DOHH2 (cell line): Measurements from ENCODE around the gene FADS3.

Experiments used
- EZH2phosphoT487 ChIP-seq: fragments of 200-600 bp; sonication (generic); IDR thresholded peaks from 2 replicates; pipeline ENCODE4 v1.6.1; 2017; ENCODE audit warnings: borderline replicate concordance, mild to moderate bottlenecking, antibody characterized with exemption, low read length, moderate library complexity, mixed read lengths
- TF ChIP-seq, protein P1 (sequence below): fragments of 200-600 bp; sonication (generic); IDR thresholded peaks from one replicate; pipeline ENCODE4 v1.5.1; 2014; ENCODE audit warnings: antibody characterized with exemption, mild to moderate bottlenecking, low read depth, low read length; ENCODE audit not compliant: poor library complexity, severe bottlenecking

DNA sequence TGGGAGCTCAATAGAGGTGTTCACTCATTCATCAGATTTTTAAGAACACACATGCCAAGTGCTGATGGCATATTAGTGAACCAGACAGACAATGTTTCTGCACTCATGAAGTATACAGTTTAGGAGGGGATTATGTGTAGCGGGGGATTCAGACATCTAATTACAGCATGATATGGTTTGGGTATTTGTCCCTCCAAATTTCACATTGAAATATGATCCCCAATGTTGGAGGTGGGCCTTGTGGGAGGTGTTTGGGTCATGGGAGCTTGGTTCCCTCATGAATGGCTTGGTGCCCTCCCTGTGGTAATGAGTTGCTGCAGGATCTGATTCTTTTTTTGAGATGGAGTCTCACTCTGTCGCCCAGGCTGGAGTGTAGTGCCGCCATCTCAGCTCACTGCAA is 34.9 kb upstream of the FADS3 start:
- TF ChIP-seq, protein P1, sequence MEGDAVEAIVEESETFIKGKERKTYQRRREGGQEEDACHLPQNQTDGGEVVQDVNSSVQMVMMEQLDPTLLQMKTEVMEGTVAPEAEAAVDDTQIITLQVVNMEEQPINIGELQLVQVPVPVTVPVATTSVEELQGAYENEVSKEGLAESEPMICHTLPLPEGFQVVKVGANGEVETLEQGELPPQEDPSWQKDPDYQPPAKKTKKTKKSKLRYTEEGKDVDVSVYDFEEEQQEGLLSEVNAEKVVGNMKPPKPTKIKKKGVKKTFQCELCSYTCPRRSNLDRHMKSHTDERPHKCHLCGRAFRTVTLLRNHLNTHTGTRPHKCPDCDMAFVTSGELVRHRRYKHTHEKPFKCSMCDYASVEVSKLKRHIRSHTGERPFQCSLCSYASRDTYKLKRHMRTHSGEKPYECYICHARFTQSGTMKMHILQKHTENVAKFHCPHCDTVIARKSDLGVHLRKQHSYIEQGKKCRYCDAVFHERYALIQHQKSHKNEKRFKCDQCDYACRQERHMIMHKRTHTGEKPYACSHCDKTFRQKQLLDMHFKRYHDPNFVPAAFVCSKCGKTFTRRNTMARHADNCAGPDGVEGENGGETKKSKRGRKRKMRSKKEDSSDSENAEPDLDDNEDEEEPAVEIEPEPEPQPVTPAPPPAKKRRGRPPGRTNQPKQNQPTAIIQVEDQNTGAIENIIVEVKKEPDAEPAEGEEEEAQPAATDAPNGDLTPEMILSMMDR = no peak
- TF ChIP-seq EZH2phosphoT487 = no peak
